SW 1271 (cell line): ENCODE results near the gene TMEM150B.

ENCODE experiments used
- DNase-seq, 2 experiments: peaks; one replicate each; lab custom pipeline; 2025; lab: John Stamatoyannopoulos, UW

TMEM150B gene

GRCh38 chr19:55305983-55306562 is 19.1 kb downstream of the TMEM150B start:
- DNase-seq = no peak

GRCh38 chr19:55305491-55305890 is 19.6 kb downstream of the TMEM150B start:
- peak in 1 of 2 experiments; percentile 7 for DNase-seq

GRCh38 chr19:55304980-55305379 is 20.2 kb downstream of the TMEM150B start:
- DNase-seq = no peak

GRCh38 chr19:55304279-55304978 is 20.7 kb downstream of the TMEM150B start:
- peak in 1 of 2 experiments; percentile 34 for DNase-seq

GRCh38 chr19:55303477-55303876 is 21.7 kb downstream of the TMEM150B start:
- no peak for DNase-seq

GRCh38 chr19:55302318-55302703 is 22.8 kb downstream of the TMEM150B start:
- no peak for DNase-seq

- DNase-seq = peak in 1 of 2 experiments; percentile 60
Observed at GRCh38 chr19:55301459-55302317, 23.5 kb downstream of the TMEM150B start.

- no peak for DNase-seq
Observed at GRCh38 chr19:55300886-55301458, 24.2 kb downstream of the TMEM150B start.

- DNase-seq = no peak
Observed at GRCh38 chr19:55299991-55300390, 25.1 kb downstream of the TMEM150B start.

- DNase-seq = no peak
Observed at GRCh38 chr19:55297267-55297666, 27.9 kb downstream of the TMEM150B start.

GRCh38 chr19:55289117-55289796 is 35.9 kb downstream of the TMEM150B start:
- DNase-seq = no peak

GRCh38 chr19:55287361-55288079 is 37.6 kb downstream of the TMEM150B start:
- DNase-seq = no peak

- DNase-seq = no peak
Observed at GRCh38 chr19:55285229-55285890, 39.8 kb downstream of the TMEM150B start.

- no peak for DNase-seq
Observed at GRCh38 chr19:55284405-55285058, 40.6 kb downstream of the TMEM150B start.

GRCh38 chr19:55283548-55284377 is 41.4 kb downstream of the TMEM150B start, which contains the start of gene BRSK1:
BRSK1 (plus strand) TSS chr19:55283997; CDS start chr19:55284443, 446 bp downstream.
- DNase-seq = no peak

- peak; percentile 65 to 88 for DNase-seq
Observed at GRCh38 chr19:55279770-55280643, 45.1 kb downstream of the TMEM150B start, which contains the start of gene HSPBP1. HSPBP1 (minus strand) TSS chr19:55280110; CDS start chr19:55279608, 502 bp downstream.

GRCh38 chr19:55279340-55279739 is 45.8 kb downstream of the TMEM150B start:
- DNase-seq = no peak
